Neural cell (in vitro differentiated cells): Measurements from ENCODE around the gene MARVELD1. TPM values are rescaled to one million over a fixed set of nuclear protein-coding genes. Genes with fewer than 3 reads are reported as not detected.
A peak's percentile ranks its signal among the peaks of the same experiment; 100 is the strongest.

ENCODE experiments used
- H2AFZ ChIP-seq: fragments of 200-600, 300-800 bp; sonication (generic), shearing (Covaris generic); 2 replicates; pipeline ENCODE4 v1.6.0; 2014; ENCODE audit warnings: low read depth, mild to moderate bottlenecking, antibody characterized with exemption, low read length, moderate library complexity
- H3F3A ChIP-seq: fragments of 200-600 bp; shearing (Covaris generic); 2 replicates; pipeline ENCODE4 v1.6.1; 2016; ENCODE audit warnings: mild to moderate bottlenecking, moderate library complexity, mixed read lengths, antibody characterized with exemption, low read length; ENCODE audit not compliant: insufficient read depth, poor library complexity, severe bottlenecking
- H3K27ac ChIP-seq: fragments of 200-600, 300-800 bp; sonication (generic), shearing (Covaris generic); 2 replicates; pipeline ENCODE4 v1.5.1; 2014; ENCODE audit warnings: mild to moderate bottlenecking, low read length, moderate library complexity
- H3K27me3 ChIP-seq: fragments of 300-800, 200-600 bp; sonication (generic), shearing (Covaris generic); 2 replicates; pipeline ENCODE4 v1.6.0; 2014; ENCODE audit warnings: mild to moderate bottlenecking, low read depth, low read length, moderate library complexity; ENCODE audit not compliant: insufficient read depth
- H3K36me3 ChIP-seq: fragments of 300-800, 200-600 bp; sonication (generic), shearing (Covaris generic); 2 replicates; pipeline ENCODE4 v1.5.1; 2014; ENCODE audit warnings: mild to moderate bottlenecking, antibody characterized with exemption, low read length, moderate library complexity; ENCODE audit not compliant: insufficient read depth
- H3K4me2 ChIP-seq: fragments of 300-800, 200-600 bp; sonication (generic), shearing (Covaris generic); 2 replicates; pipeline ENCODE4 v1.6.0; 2014; ENCODE audit warnings: mild to moderate bottlenecking, low read length
- H3K4me3 ChIP-seq: fragments of 300-800, 200-600 bp; sonication (generic), shearing (Covaris generic); 2 replicates; pipeline ENCODE4 v1.5.1; 2014; ENCODE audit warnings: mild to moderate bottlenecking, low read length, moderate library complexity
- H3K79me2 ChIP-seq: fragments of 200-600 bp; shearing (Covaris generic); replicated peaks from 2 replicates; pipeline ENCODE4 v1.6.0; 2014; ENCODE audit warnings: mild to moderate bottlenecking, low read length, moderate library complexity; ENCODE audit not compliant: insufficient read depth
- H3K9ac ChIP-seq: fragments of 300-800, 200-600 bp; sonication (generic), shearing (Covaris generic); 2 replicates; pipeline ENCODE4 v1.6.1; 2016; ENCODE audit warnings: mild to moderate bottlenecking, low read length, mixed read lengths
- H3K9me2 ChIP-seq: fragments of 200-600 bp; shearing (Covaris generic); 2 replicates; pipeline ENCODE4 v1.6.1; 2016; ENCODE audit warnings: mild to moderate bottlenecking, low read length, mixed read lengths; ENCODE audit not compliant: insufficient read depth
- H3K9me3 ChIP-seq: fragments of 200-600, 300-800 bp; sonication (generic), shearing (Covaris generic); 2 replicates; pipeline ENCODE4 v1.6.1; 2016; ENCODE audit warnings: mild to moderate bottlenecking, mixed run types, low read length, moderate library complexity, mixed read lengths
- H4K20me1 ChIP-seq: fragments of 200-600 bp; shearing (Covaris generic); 2 replicates; pipeline ENCODE4 v1.6.1; 2016; ENCODE audit warnings: mild to moderate bottlenecking, mixed run types; ENCODE audit not compliant: insufficient read depth
- EP300 ChIP-seq: fragments of 450-650 bp; conservative IDR thresholded peaks from 2 replicates; pipeline ENCODE4 v1.6.1; 2014; ENCODE audit warnings: antibody characterized with exemption, mild to moderate bottlenecking, moderate library complexity; ENCODE audit not compliant: poor library complexity, severe bottlenecking
- EZH2 ChIP-seq: fragments of 200-600, 300-800 bp; shearing (Covaris generic), sonication (generic); IDR thresholded peaks from 2 replicates; pipeline ENCODE4 v1.6.1; 2014; ENCODE audit warnings: antibody characterized with exemption, low read length, borderline replicate concordance, mild to moderate bottlenecking; ENCODE audit not compliant: insufficient read depth, poor library complexity, severe bottlenecking
- MXI1 ChIP-seq: fragments of 450-650 bp; conservative IDR thresholded peaks from 2 replicates; pipeline ENCODE4 v1.6.1; 2014; ENCODE audit warnings: antibody characterized with exemption, mild to moderate bottlenecking; ENCODE audit not compliant: poor library complexity, severe bottlenecking
- POLR2AphosphoS5 ChIP-seq: IDR thresholded peaks from 2 replicates; pipeline ENCODE4 v1.6.1; 2012
- RAD21 ChIP-seq: fragments of 450-650 bp; conservative IDR thresholded peaks from 2 replicates; pipeline ENCODE4 v1.6.1; 2014; ENCODE audit warnings: antibody characterized with exemption, mild to moderate bottlenecking, moderate library complexity
- SMC3 ChIP-seq: fragments of 450-650 bp; conservative IDR thresholded peaks from 2 replicates; pipeline ENCODE4 v1.6.1; 2014; ENCODE audit warnings: antibody characterized with exemption, mild to moderate bottlenecking, moderate library complexity; ENCODE audit not compliant: poor library complexity
- TAF1 ChIP-seq: IDR thresholded peaks from 2 replicates; pipeline ENCODE4 v1.6.1; 2012; ENCODE audit warnings: low read depth
- polyA plus RNA-seq: library from polyadenylated mRNA; depleted of rRNA; stranded (reverse); fragments of >200 nt; gene quantifications from 2 replicates; pipeline ENCODE4 v1.2.3, GENCODE V29; 2014
- TF ChIP-seq, protein P1 (sequence below): IDR thresholded peaks from 2 replicates; pipeline ENCODE4 v1.6.1; 2012; ENCODE audit warnings: borderline replicate concordance
- TF ChIP-seq, protein P2 (sequence below): fragments of 450-650 bp; IDR thresholded peaks from 2 replicates; pipeline ENCODE4 v1.5.1; 2014; ENCODE audit warnings: antibody characterized with exemption, mild to moderate bottlenecking, moderate library complexity; ENCODE audit not compliant: poor library complexity, severe bottlenecking

Gene MARVELD1
- polyA plus RNA-seq, 1 donor from 2014 or later = 2.3 TPM

DNA sequence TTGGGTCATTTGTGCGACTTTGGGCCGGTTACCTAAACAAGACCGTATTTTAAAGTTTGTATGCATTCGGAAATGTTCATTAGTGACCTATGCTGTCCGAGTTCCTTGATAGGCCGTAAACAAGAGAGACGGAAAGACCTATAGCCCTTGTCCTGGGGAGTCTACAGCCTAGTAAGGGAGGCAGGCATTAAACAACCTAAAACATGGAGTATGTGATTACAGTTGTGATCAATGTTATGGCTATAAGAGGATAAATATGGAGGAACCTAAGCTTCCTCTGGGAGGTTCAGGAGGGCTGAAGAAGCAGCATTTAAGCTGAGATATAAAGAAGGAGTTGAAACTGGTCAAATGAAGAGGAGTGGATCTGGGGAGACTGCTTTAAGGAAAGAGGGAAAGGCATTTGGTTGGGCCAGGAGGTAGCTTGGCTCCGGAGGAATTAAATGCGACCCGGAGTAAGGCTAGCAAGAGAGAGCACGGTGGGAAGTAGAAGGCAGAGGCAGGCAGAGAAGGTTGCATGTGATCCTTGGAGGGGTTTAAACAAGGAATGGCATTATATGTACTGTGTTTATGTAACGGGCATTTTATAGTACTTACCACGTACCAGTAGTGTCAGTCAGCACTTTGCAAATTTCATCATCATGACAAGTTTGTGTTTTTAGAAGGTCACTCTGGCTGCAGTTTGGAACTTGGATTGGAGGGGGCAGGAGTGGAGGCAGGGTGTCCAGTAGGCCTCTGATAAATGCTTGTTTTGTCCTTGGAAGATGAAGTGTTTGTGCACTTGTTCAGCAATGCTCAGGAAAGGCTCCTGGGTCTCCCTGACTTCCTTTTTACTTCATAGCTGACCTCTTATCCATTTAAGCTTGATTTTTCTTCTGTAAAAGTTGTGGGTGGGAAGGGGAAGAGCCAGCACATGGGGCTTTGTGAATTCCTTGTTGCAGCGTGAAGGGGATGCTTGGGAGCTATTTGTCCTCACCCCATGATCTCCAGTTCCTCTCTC lies 25.4 kb upstream of the MARVELD1 start:
- Histone ChIP-seq H3K9me2 (no peaks in the 10 kb centered on the region), H3K9ac (peak overlapping the region; percentile 73), H3F3A (peaks cover 6% of the 10 kb centered on the region), H3K4me3 (peak overlapping the region; percentile 90), H3K27me3 (no peaks in the 10 kb centered on the region), H3K4me2 (peak overlapping the region; percentile 64), H2AFZ (peak overlapping the region; percentile 88), H3K79me2 (no peaks in the 10 kb centered on the region), H4K20me1 (no peaks in the 10 kb centered on the region), H3K36me3 (no peaks in the 10 kb centered on the region), H3K9me3 (no peaks in the 10 kb centered on the region), H3K27ac (no peak overlapping the region)
- TF ChIP-seq EP300 (no peak), SMC3 (no peak), EZH2 (no peak), POLR2AphosphoS5 (no peak)

DNA sequence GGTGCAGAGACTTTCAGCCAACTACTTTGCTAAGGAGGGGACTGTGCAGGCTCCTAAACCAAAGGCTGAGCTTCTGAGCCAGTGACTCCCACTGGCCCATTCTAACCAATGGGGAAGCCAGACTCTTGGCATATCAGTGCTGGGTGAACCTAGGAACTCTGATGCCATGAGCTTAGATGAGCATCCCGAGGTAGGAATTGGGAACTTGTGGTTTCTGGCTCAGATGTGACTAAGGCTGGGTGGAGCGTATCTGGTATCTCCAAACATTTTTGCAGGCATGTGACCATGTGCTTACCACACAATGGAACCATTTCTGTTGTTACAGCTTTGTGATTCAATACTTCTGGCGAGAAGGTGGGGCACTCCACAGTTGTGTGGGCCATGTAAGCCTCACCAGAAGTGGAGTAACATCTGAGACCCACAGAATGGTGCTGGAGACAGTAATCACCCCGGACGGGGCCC lies 23.9 kb upstream of the MARVELD1 start:
- no peaks in the 10 kb centered on the region for H3K9me3 ChIP-seq
- no peaks in the 10 kb centered on the region for H3K36me3 ChIP-seq
- peaks cover 6% of the 10 kb centered on the region for H3F3A ChIP-seq
- H3K27me3 ChIP-seq = no peaks in the 10 kb centered on the region
- H2AFZ ChIP-seq = no peak overlapping the region
- no peaks in the 10 kb centered on the region for H3K9me2 ChIP-seq
- H3K4me2 ChIP-seq = no peak overlapping the region
- no peaks in the 10 kb centered on the region for H4K20me1 ChIP-seq
- no peak overlapping the region for H3K9ac ChIP-seq
- TF ChIP-seq EP300 (no peak), MXI1 (no peak), TAF1 (no peak), SMC3 (no peak), EZH2 (no peak), RAD21 (no peak), POLR2AphosphoS5 (no peak)
- TF ChIP-seq, protein P1, sequence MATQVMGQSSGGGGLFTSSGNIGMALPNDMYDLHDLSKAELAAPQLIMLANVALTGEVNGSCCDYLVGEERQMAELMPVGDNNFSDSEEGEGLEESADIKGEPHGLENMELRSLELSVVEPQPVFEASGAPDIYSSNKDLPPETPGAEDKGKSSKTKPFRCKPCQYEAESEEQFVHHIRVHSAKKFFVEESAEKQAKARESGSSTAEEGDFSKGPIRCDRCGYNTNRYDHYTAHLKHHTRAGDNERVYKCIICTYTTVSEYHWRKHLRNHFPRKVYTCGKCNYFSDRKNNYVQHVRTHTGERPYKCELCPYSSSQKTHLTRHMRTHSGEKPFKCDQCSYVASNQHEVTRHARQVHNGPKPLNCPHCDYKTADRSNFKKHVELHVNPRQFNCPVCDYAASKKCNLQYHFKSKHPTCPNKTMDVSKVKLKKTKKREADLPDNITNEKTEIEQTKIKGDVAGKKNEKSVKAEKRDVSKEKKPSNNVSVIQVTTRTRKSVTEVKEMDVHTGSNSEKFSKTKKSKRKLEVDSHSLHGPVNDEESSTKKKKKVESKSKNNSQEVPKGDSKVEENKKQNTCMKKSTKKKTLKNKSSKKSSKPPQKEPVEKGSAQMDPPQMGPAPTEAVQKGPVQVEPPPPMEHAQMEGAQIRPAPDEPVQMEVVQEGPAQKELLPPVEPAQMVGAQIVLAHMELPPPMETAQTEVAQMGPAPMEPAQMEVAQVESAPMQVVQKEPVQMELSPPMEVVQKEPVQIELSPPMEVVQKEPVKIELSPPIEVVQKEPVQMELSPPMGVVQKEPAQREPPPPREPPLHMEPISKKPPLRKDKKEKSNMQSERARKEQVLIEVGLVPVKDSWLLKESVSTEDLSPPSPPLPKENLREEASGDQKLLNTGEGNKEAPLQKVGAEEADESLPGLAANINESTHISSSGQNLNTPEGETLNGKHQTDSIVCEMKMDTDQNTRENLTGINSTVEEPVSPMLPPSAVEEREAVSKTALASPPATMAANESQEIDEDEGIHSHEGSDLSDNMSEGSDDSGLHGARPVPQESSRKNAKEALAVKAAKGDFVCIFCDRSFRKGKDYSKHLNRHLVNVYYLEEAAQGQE = no peak
- TF ChIP-seq, protein P2, sequence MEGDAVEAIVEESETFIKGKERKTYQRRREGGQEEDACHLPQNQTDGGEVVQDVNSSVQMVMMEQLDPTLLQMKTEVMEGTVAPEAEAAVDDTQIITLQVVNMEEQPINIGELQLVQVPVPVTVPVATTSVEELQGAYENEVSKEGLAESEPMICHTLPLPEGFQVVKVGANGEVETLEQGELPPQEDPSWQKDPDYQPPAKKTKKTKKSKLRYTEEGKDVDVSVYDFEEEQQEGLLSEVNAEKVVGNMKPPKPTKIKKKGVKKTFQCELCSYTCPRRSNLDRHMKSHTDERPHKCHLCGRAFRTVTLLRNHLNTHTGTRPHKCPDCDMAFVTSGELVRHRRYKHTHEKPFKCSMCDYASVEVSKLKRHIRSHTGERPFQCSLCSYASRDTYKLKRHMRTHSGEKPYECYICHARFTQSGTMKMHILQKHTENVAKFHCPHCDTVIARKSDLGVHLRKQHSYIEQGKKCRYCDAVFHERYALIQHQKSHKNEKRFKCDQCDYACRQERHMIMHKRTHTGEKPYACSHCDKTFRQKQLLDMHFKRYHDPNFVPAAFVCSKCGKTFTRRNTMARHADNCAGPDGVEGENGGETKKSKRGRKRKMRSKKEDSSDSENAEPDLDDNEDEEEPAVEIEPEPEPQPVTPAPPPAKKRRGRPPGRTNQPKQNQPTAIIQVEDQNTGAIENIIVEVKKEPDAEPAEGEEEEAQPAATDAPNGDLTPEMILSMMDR = no peak
- no peak overlapping the region for H3K27ac ChIP-seq
- no peak overlapping the region for H3K4me3 ChIP-seq
- H3K79me2 ChIP-seq = no peaks in the 10 kb centered on the region
